Measurements from ENCODE around the gene TOLLIP.
"Not testable (repeated sequence)": the region's sequence is repeated elsewhere in the genome, so short reads cannot be mapped to it uniquely, and the experiment has no call there.

Gene TOLLIP

GRCh38 chr11:1279674-1280055 lies 29.8 kb downstream of the TOLLIP start:
- no peak for DNase-seq

GRCh38 chr11:1278766-1279673 lies 30.4 kb downstream of the TOLLIP start:
- DNase-seq: no peak

GRCh38 chr11:1277936-1278512 lies 31.4 kb downstream of the TOLLIP start:
- DNase-seq: no peak

- DNase-seq: no peak
Observed at GRCh38 chr11:1276866-1277615, 32.4 kb downstream of the TOLLIP start.

GRCh38 chr11:1276041-1276790 lies 33.2 kb downstream of the TOLLIP start:
- DNase-seq: no peak

GRCh38 chr11:1275021-1275420 lies 34.4 kb downstream of the TOLLIP start:
- no peak for DNase-seq

- DNase-seq: no peak
Observed at GRCh38 chr11:1274501-1274900, 34.9 kb downstream of the TOLLIP start.

GRCh38 chr11:1272531-1272930 lies 36.9 kb downstream of the TOLLIP start:
- no peak for DNase-seq

- DNase-seq: no peak
Observed at GRCh38 chr11:1271927-1272326, 37.5 kb downstream of the TOLLIP start.

- no peak for DNase-seq
Observed at GRCh38 chr11:1271406-1271805, 38.0 kb downstream of the TOLLIP start.

GRCh38 chr11:1271002-1271401 lies 38.4 kb downstream of the TOLLIP start:
- no peak for DNase-seq

GRCh38 chr11:1270476-1270875 lies 39.0 kb downstream of the TOLLIP start:
- no peak for DNase-seq

GRCh38 chr11:1269957-1270356 lies 39.5 kb downstream of the TOLLIP start:
- DNase-seq: no peak

GRCh38 chr11:1267441-1268100 lies 41.9 kb downstream of the TOLLIP start:
- no peak for DNase-seq

- DNase-seq: not testable (repeated sequence)
Observed at GRCh38 chr11:1266976-1267375, 42.5 kb downstream of the TOLLIP start.

GRCh38 chr11:1265480-1265879 lies 44.0 kb downstream of the TOLLIP start:
- DNase-seq: not testable (repeated sequence)

- not testable (repeated sequence) for DNase-seq
Observed at GRCh38 chr11:1264444-1264843, 45.0 kb downstream of the TOLLIP start.

- no peak for DNase-seq
Observed at GRCh38 chr11:1263010-1263409, 46.4 kb downstream of the TOLLIP start.

GRCh38 chr11:1262172-1263006 lies 47.0 kb downstream of the TOLLIP start:
- DNase-seq: peak; percentile 87

GRCh38 chr11:1261241-1262071 lies 48.0 kb downstream of the TOLLIP start:
- no peak for DNase-seq

All from activated CD4-positive, alpha-beta T cell treated with anti-CD3 and anti-CD28 coated beads, Interleukin-2, amount 50 U/mL, for 1 hour (primary cell).